GM12864 (cell line): ENCODE measurements around the gene BAK1.
"Not testable (repeated sequence)": the region's sequence is repeated elsewhere in the genome, so short reads cannot be mapped to it uniquely, and the experiment has no call there.

Source experiments
- DNase-seq: peaks from one replicate; pipeline ENCODE4 v3.0.0-alpha.2; 2011; ENCODE audit warnings: low read depth
- H3K4me3 ChIP-seq: 2 replicates; pipeline ENCODE4 v1.5.1; 2011; ENCODE audit warnings: mild to moderate bottlenecking, low read depth, low read length, control low read depth
- TF ChIP-seq, protein P1 (sequence below): IDR thresholded peaks from 2 replicates; pipeline ENCODE4 v1.5.1; 2011; ENCODE audit warnings: low read depth, mild to moderate bottlenecking, moderate library complexity, low read length, control low read depth, inconsistent platforms; ENCODE audit errors: missing control alignments

BAK1 gene

DNA sequence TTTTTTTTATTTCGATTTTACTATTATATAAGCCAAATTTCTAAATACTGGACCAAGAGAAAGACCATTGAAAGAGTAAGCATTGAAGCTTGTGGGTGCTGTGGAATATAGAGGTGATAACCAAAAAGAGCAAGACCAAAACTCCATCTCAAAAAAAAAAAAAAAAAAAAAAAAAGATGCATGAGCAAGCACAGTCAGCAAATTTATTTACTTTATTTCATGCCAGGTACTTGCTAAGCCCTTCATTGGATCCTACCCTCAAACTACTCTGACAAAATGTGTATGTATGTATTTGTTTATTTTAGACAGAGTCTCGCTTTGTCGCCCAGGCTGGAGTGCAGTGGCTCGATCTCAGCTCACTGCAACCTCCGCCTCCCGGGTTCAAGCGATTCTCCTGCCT lies 27.8 kb downstream of the BAK1 start:
- DNase-seq: no peak
- no peak overlapping the region for H3K4me3 ChIP-seq
- TF ChIP-seq, protein P1, sequence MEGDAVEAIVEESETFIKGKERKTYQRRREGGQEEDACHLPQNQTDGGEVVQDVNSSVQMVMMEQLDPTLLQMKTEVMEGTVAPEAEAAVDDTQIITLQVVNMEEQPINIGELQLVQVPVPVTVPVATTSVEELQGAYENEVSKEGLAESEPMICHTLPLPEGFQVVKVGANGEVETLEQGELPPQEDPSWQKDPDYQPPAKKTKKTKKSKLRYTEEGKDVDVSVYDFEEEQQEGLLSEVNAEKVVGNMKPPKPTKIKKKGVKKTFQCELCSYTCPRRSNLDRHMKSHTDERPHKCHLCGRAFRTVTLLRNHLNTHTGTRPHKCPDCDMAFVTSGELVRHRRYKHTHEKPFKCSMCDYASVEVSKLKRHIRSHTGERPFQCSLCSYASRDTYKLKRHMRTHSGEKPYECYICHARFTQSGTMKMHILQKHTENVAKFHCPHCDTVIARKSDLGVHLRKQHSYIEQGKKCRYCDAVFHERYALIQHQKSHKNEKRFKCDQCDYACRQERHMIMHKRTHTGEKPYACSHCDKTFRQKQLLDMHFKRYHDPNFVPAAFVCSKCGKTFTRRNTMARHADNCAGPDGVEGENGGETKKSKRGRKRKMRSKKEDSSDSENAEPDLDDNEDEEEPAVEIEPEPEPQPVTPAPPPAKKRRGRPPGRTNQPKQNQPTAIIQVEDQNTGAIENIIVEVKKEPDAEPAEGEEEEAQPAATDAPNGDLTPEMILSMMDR: no peak

DNA sequence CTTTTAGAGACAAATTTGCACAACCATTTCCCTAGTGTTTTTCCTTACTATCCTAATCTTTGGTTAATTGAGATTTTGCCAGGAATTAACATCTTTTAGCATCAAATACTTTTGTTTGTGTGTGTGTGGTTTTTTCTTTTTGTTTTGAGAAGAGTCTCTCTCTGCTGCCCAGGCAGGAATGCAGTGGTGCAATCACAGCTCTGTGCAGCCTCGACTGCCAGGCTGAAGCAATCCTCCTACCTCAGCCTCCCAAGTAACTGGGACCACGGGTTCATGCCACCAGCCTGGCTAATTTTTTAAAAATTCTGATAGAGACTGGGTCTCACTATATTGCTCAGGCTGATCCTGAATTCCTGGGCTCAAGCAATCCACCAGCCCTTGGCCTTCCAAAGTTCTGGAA lies 28.5 kb downstream of the BAK1 start:
- H3K4me3 ChIP-seq: no peak overlapping the region
- no peak for DNase-seq
- TF ChIP-seq, protein P1: no peak

GRCh38 chr6:33549896-33550295 lies 30.2 kb downstream of the BAK1 start:
- TF ChIP-seq, protein P1: no peak
- H3K4me3 ChIP-seq: no peak overlapping the region
- no peak for DNase-seq

GRCh38 chr6:33549196-33549595 lies 30.9 kb downstream of the BAK1 start:
- H3K4me3 ChIP-seq: no peak overlapping the region
- TF ChIP-seq, protein P1: no peak
- no peak for DNase-seq

GRCh38 chr6:33547499-33547898 lies 32.6 kb downstream of the BAK1 start:
- no peak overlapping the region for H3K4me3 ChIP-seq
- no peak for DNase-seq
- TF ChIP-seq, protein P1: no peak

DNA sequence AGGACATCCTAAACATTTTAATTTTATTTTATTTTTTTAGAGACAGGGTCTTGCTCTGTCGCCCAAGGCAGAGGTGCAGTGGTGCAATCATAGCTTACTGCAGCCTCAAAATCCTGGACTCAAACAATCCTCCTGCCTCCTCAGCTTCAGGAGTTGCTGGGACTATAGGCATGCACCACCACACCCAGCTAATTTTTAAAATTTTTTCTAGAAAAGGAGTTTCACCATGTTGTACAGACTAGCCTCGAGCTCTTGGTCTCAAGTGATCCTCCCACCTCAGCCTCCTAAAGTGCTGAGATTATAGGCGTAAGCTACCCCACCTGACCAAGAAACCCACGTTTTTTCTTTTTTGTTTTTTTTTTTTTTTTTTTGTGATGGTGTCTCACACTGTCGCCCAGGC lies 33.3 kb downstream of the BAK1 start:
- no peak for DNase-seq
- TF ChIP-seq, protein P1: no peak
- no peak overlapping the region for H3K4me3 ChIP-seq

DNA sequence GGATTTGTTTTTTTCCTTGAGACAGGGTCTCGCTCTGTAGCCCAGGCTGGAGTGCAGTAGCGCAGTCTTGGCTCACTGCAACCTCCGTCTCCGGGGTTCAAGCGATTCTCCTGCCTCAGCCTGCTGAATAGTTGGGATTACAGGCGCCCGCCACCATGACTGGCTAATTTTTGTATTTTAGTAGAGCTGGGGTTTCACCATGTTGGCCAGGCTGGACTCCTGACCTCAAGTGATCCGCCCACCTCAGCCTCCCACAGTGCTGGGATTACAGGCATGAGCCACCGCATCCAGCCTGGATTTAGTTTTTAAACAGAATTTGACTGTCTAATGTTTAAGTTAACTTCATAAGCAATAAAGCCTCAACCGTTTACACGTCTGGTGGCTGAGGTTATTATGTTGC lies 34.8 kb downstream of the BAK1 start:
- DNase-seq: not testable (repeated sequence)

DNA sequence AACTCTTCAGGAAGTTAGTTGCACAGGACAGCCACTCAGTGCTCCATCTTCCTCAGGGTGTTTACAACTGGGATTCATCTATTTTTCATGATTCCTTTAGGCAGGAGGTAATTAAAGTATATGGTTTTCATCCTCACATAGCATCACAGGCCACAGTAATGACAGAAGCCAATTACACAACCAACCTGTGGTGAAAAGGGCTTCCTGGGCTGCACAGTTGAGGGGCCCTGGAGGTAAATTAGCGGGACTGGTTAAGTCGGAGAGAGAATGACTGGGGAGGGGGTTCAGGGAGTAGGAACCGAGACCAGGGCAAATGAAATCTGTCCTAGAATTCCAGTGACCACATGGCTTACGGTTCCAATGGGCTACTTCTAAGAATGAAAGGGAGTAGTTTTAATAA lies 37.0 kb downstream of the BAK1 start:
- no peak for DNase-seq
- TF ChIP-seq, protein P1: no peak
- no peak overlapping the region for H3K4me3 ChIP-seq

More for the DNA sequence above, 34.8 kb downstream of the BAK1 start:
- not testable (repeated sequence) for H3K4me3 ChIP-seq
